Fibroblast of skin of left biceps (primary cell): Measurements from ENCODE around the gene LIAS.
"Not testable (repeated sequence)": the region's sequence is repeated elsewhere in the genome, so short reads cannot be mapped to it uniquely, and the experiment has no call there.

ENCODE experiments used
- DNase-seq, 2 experiments: peaks; one replicate each; pipeline ENCODE4 v3.0.0-alpha.2; 2013; ENCODE audit warnings: low read depth in 2 of 2

LIAS gene

DNA sequence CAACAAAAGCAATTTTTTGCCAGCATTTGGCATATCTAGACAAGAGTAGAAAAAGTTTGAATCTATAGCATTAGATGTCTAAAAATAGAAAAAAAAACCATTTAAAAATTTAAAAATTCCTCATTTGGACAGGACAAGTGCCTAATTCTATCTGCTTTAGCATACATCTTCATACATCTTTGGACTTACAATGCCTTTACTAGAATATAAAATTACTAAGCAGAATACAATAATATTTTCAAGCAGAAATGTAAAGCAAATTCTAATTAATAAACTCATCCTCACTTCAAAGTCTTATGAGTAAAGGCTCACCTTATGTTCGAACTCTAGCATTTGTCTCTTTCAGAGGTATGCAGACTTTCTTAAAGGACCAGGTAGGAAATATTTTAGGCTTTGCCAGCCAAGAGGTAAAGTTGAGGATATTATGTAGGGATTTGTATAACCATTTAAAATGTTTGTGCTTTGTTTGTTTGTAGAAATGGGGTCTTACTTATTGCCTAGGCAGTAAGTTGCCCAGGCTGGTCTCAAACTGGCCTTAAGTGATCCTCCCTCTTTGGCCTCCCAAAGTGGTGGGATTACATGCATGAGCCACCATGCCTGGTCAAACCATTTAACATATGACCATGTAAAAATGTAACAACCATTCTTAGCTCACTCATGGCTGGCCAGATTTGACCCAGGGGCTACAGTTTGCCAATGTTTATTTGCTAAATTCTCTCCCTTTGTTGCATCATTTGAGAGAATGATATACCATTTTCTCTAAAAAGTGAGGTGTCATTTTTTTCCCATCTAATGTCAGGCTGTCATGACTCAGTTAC lies 39.3 kb downstream of the LIAS start:
- DNase-seq: no peak

DNA sequence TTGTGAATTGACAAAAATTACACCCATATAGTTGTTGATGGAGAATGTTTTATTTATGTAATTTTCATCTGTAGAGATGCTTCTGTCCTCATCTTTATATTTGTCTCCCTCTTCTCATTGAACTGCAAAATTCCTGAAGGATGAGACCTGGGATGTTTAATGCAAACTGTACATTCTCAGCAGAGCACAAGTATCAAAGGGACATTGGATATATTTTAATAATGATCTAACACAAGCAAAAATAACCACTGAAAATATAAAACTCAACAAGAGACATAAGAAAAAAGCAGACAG lies 39.8 kb downstream of the LIAS start:
- no peak for DNase-seq

DNA sequence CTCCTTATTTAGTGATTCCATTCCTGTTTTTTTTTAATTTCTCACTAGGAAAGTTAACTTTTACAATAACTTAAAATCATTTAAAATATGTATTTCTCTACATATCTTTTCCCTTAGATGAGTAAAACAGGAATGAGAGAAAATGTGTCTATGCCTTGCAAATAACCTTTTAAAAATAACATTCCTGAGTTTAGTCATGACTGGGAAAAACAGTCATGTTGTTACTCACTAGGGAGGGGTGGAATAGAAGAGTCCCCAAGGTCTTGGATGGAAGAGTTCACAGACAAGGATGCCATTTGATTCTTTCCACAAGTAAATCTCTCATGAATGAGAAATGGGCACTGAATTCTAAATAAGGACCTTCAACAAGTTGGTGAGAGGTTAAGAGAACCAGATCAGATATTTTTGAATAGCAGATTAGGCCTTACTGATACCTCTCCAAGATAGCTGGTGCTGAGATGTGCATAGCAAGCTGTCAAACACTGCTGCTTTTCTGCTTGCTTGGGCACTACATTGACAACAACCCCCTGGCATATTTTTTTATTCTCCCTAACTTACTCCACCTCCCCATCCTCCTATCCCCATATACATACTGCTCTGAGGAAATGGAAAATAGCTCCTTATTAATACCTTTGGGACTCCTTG lies 43.3 kb downstream of the LIAS start:
- peak; percentile 42 to 52 for DNase-seq

DNA sequence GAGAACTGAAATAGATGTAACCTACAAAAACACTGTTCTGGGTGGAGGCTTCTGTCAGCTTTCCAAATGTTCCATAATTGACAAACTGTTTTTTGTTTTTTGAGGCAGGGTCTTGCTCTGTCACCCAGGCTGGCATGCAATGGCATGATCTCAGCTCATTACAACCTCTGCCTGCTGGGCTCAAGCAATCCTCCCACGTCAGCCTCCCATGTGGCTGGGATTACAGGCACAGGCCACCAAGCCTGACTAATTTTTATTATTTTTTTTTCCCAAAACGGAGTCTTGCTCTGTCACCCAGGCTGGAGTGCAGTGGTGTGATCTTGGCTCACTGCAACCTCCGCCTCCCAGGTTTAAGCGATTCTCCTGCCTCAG lies 43.8 kb downstream of the LIAS start:
- not testable (repeated sequence) for DNase-seq

DNA sequence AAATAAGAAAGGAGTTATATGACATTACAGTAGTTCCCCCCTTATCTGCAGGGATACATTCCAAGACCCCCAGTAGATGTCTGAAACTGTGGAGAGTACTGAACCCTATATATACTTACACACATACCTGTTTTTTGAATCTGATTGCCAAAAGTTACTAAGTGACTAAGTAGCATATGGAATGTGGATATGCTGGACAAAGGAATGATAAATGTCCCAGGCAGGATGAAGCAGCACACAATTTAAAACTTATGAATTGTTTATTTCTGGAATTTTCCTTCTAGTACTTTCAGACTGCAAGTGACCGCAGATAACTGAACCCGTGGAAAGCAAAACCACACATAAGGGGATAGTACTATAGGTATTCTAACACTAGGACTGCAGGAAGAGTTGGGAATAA lies 45.7 kb downstream of the LIAS start:
- no peak for DNase-seq

DNA sequence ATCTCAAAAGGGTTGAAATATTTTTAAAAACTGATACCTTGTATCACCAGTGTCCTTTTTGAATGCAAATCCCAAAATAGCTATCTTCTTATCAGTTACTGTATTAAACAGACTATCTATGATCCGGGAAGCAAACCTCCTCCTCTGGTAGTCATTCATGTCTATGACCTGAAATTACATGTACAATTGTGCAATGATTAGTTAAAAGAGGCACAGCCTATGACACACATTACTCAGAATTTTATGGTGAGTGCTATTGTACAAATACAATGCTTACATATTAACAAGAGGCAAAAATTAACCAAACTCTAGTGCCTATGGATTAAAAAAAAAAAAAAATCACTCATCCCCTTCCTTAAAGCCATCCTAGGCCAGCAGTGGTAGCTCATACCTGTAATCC lies 46.7 kb downstream of the LIAS start:
- no peak for DNase-seq

DNA sequence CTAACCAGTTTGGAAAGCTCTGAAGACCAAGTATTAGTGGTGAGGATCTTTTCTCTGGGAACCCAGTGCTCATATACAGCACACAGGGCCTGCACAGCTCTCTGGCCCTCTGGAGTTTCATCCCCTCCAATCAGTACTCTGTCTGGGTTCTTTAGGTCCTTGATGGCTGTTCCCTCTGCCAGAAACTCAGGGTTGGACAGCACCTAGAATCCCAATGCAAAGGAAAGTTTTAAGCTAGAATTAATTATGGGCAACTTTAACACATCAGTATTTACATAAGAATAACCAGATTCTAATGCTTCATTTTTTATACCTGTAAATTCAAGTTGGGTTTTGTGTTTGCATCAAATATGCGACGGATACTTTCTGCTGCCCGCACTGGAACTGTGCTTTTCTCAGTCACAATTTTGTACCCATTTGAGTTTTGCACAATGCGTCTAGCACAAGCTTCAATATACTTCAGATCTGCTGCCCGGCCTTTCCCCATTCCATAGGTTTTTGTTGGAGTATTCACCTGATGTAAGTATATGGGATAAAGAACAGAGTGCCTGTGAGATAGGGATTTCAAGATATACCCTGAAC lies 51.6 kb downstream of the LIAS start:
- no peak for DNase-seq

DNA sequence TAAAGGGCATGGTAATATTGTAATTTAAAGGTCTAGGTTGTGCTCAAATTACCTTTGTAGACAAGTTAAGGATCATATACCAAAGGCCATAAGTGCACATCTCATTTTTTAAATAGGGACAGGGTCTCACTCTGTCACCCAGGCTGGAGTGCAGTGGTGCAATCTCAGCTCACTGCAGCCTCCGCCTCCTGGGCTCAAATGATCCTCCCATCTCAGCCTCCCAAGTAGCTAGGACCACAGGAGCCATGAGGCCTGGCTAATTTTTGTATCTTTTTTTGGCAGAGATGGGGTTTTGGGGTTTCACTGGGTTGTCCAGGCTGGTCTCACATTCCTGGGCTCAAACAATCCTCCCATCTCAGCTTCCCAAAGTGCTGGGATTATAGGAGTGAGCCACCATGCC lies 55.4 kb downstream of the LIAS start:
- not testable (repeated sequence) for DNase-seq

DNA sequence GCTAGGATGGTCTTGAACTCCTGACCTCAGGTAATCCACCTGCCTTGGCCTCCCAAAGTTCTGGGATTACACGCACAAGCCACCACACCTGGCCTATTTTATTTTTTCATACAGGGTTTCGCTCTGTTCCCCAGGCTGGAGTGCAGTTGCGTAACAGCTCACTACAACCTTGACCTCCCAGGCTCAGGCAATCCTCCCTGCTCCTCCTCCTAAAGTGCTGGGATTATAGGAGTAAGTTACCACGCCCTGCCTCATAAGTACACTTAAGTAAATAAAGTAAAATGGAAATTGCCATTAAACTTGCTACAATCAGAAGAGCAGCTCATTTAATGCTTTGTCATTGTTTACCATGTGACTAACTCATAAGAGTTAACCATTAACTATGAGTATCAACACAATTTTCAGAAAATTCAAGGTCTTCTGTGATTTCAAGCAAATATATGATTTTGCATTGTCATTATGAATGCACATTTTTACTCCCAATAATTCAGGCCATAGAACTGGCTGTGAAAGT lies 56.1 kb downstream of the LIAS start:
- no peak for DNase-seq

DNA sequence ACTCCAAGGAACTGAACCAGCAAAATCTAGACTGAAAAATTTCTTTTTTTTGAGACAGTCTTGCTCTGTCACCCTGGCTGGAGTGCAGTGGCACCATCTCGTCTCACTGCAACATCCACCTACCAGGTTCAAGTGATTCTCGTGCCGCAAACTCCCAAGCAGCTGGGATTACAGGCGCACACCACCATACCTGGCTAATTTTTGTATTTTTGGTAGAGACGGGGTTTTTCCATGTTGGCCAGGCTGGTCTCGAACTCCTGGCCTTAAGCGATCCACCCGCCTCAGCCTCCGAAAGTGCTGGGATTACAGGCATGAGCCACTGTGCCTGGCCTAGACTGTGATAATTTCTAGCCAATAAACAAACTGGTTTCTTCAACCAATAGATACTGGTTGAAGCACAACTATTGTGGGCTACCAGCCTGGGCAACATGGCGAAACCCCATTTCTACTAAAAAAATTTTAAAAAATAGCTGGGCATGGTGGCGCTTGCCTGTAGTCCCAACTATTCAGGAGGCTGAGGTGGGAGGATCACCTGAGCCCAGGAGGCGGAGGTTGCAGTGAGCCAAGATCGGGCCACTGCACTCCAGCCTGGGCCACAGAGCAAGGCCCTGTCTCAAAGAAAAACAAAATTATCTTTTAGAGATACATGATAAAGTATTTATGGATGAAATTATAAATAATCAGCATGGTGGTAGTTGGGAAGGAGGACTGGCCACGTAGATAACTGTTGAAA lies 57.0 kb downstream of the LIAS start:
- DNase-seq: not testable (repeated sequence)

DNA sequence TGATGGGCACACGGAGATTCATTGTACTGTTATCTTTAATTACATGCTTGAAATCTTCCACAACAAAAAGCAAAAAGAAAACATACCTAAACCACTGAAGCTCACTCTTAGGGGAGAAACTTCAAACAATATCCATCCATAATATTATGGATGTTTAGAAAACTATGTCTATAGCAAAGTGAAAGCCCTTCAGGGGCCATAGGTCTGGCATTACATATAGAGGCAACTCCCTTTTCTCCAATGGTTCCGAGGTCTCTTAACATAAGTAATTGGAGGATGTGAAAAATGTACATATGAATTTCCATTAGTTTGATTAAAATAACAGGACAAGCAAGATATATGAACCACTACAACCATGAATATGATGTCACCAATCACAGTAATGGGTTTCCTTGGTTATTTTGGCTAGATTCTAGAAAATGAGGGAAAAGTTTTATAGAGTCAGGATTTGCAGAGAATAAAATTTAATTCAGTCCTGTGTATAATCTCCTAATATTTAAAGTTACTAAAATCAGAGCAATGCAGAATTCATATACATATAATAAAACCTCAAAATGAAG lies 57.6 kb downstream of the LIAS start:
- no peak for DNase-seq

DNA sequence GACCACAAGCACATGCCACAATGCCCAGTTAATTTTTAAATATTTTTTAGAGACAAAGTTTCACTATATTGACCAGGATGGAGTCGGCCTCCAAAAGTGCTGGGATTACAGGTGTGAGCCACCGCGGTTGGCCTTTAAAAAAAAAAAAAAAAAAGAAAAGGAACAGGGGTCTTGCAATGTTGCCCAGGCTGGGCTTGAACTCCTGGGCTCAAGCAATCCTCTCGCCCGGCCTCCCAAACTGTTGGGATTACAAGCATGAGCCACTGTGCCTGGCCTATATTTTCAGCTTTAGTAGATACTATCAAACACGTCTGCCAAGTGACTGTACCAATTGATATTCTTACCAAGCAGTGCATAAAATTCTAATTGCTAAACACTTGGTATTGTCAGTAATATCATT lies 59.6 kb downstream of the LIAS start:
- DNase-seq: no peak

DNA sequence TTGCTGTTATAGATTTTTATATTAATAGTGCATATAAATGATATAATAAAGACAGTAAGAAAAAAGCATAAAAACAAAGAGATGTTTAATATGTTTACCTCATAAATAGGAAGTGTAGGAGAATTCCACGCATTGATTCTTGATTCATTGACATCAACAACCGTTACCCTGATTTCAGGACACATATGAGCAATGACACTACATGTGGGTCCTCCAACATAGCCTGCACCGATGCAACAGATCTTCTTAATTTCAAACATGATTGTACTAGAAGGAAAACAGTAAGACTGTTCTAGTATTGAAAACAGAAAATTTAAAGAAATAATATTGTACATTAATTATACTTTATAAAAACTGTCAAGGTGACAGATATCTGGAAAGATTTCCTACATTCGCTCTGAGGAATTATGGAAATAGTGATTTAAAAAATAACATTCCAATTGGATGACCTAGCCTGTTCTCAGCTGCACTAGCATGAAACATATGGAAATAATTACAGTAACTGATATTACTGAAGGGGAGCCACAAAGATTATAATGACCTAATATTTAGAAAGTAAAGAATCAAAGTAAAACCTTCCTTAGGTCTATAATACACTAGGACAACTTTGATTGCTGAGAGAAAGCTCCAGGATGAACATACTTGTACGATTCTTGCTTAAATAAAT lies 62.5 kb downstream of the LIAS start:
- peak; percentile 55 to 59 for DNase-seq

DNA sequence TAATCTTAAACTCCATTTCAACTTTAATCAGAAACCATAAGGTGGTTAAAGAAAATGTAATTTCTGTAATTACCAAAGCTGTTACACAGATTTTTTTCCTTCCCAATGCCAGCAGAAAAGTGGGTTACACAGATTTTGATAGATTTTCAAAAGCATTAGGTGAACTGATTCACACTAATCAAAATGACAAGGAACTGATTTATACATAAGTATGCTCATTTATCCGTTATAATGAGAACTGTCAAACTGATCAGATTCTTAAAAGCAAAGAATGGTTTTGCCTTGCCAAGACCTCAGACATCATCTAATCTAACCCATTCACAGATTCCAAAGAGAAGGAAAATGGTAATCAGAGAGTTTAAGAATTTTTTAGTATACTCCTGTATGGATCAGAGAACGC lies 63.2 kb downstream of the LIAS start:
- no peak for DNase-seq

DNA sequence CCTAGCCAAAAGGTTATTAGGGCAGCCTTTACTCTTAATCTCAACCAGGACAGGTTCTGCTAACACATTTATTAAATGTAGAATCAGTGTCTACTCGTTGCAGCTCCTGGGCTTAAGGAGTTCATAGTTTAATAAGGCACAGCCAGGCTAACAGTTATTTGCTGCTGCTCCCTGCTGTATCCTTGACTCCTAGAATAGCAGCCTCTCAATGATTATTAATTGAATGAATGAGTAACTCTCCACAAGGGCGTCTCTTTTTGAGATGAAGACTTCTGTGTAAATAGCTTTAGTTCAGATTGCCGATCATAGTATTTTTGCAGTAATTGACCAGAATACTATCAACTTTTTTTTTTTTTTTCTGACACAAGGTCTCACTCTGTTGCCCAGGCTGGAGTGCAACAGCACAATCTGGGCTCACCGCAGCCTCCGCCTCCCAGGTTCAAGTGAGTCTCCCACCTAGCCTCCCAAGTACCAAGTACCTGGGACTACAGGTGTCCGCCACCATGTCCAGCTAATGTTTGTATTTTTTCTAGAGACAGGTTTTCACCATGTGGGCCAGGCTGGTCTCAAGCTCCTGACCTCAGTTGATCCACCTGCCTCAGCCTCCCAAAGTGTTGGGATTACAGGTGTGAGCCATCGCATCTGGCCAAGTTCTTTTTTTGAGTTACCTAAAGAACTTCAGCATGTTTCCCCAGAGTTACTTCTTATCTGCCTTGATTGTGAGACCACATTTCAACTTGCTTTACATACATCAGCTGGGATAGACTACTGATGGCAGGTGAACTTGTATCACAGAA lies 65.5 kb downstream of the LIAS start:
- no peak for DNase-seq

DNA sequence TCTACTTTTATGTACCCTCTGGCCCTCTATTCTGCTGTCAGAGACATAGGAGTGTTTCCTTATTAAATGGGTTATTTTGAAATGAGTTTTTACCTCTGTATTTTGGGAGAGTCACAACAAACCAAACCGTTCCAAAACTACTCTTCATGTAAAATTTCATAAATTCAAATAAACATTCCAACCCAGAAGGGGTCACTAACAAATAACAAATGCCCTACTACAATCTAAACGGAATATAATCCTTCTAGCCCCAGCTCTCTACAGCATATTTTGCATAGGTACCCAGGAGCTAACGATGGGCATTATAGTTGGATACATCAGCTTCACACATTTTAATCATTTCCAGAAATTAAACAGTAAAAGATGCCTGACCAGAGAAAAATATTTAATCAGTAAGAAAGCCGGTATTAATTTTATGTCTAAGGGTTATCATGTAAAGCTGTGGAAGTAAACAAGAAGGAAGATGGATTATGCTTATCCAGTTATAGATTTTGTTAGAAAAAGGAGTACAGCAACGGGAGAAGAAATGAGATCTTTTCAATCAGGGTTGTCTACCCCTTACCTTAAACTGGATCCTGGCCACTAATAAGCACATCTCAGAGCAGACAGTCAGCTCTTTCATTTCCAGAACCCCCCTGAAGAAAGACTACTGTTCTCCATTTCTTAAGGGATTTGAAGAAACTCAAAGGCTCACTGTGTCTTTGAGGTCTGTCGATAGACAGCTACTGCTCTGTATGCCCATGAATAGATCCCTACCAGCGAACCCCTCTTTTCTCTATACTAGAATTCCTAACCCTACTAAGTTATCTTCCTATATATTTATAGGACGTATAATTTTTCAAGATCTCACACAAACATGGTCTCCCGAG lies 67.2 kb downstream of the LIAS start:
- no peak for DNase-seq

DNA sequence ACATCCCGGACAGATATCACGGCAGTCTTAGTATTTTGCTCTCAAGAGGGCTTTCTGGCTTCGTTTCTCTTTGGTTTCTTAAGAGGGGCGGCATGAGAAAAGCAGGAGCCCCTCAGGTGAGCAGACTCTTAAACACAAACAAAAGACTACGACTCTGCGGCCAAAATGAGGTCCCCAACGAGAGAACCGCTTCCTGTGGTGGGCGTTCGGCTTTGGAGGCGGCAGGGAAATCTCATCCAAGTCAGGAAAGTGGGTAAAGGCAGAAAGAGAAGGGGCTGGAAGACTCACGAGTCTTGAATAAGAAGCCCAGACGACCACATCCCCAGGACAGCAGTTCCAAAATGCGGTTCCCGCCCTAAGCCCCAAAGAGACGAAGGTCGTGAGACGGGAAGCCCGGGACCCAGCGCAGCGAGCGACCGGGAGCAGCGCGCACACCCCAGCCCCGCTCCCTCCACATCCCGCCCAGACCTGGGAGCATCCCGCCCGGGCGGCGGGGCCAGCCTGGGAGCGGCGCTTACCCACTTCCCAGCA lies 68.0 kb downstream of the LIAS start:
- DNase-seq: no peak

DNA sequence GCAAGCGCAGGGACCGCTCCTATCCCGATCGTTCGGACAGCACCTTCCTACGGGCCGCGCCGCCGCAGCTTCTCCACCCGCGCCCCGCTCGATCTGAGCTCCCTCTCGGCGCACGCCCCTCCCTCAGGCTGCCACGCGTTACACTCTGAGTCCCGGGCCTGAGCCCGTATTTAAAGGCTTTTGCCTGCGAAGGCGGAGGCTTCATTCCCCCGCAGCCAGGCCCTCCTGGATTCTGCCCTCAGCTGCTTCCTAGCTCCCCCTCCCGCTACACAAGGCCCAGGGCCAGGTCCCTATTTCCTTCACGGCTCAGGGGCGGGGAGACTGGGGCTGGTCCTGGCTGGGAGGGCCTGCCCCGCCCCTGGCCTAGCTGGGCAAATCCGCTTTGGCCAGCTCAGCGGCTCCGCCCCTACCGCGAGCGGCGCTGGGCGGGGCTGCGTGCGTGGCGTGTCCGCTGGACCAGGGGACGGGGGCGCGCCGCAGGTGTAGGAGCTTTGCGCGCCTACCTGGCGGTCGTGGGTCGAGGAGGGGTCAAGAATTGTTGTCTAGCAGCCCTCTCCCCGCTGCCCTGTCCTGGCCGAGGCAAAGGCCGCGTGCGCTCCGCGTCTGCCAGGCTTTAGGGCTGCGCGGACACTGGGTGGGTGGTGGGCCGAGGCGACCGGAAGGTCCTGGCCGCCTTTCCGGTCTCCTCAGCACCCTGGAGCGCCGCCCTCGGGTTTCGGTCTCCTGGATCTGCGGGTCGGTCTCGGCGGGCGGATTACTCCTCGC lies 68.6 kb downstream of the LIAS start, which contains the start of gene UGDH:
UGDH (minus strand) TSS at position 144 of the 765 bp plus-strand sequence. CDS start 5,927 bp downstream, outside the sequence.
- peak; percentile 98 for DNase-seq

DNA sequence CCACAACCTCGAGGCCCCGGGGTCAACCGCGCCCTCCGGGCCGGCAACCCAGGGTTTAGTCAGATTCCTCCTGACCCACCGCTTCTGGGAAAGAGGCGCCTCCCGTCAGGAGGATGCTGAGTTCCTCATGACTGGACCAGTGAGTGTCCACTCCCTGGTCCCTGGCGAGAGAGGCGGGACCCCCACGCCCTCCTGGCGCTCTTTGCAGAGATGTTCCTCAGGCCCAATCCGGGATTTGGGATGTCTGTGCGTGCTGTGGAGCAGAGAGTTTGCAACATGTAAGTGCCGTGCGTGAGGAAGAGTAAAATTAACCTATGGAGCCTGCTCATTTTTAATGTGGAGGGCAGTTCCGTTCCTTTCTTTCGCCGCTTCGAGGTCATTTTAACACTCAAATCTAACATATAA lies 69.2 kb downstream of the LIAS start:
- DNase-seq: no peak
